HG03565 (cell line): ENCODE data around the gene DOK4.
A peak's percentile ranks its signal among the peaks of the same experiment; 100 is the strongest.
"Not testable (repeated sequence)": the region's sequence is repeated elsewhere in the genome, so short reads cannot be mapped to it uniquely, and the experiment has no call there.

Source experiments
- ATAC-seq: cut with Tn5 transposase; IDR thresholded peaks from one replicate; pipeline ENCODE4 v1.9.1; 2021; ENCODE audit warnings: mild to moderate bottlenecking, moderate library complexity; ENCODE audit not compliant: unreplicated experiment

DOK4 gene

DNA sequence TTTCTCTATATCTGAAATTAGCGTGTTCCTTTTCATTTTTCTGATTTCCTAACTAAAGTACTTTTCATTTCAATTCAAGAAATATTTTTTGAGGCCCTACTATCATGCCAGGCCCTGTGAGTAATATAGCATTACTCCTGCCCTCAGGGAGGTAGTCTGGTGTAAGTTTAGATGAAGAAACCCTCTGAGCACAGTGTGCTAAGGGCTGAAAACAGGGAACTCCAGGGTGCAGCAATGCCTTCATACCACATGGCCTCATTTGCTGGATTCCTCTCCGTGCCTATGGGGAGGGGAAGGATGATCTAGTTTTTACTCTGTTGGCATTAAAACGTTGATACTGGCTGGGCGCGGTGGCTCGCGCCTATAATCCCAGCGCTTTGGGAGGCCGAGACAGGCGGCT, 34.3 kb downstream of the DOK4 start:
- no peak for ATAC-seq

- ATAC-seq, result peak; percentile 91
Observed at GRCh38 chr16:57447186-57447962, 38.9 kb downstream of the DOK4 start, which contains the start of the genes CIAPIN1 and COQ9. CIAPIN1 (minus strand) TSS chr16:57447385; CDS start chr16:57440928, 6,457 bp downstream. COQ9 (plus strand) TSS chr16:57447479; CDS start chr16:57447506, 27 bp downstream.

DNA sequence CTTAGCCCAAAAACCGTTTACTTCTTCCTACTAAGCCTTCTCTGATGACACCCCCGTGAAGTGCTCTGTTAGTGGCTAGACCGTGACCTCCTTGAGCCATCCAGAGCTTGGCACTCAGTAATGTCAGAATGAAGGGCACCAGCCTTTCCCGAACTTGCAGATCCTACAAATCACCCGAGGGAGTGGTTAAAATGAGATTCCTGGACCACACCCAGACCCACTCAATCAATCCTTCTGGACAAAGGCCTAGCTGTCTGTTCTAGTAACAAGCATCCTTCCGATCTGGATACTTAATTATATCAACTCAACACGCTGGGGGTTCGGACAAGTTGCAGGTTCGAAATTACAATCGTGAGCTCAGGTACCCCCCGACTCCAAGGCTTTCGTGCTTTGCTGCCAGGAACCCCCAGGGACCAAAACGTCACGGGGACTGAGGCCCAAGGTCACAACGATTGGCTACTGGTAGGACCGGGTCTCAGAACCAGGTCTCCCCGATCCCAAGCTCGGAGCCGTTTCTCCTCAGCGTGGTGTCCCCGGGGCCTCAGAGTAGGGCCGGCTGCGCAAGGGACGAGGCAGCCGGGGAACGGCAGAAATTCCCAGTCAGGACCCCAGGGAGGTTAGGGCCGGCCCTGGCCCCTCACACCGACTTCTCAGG, 39.6 kb downstream of the DOK4 start:
- peak; percentile 21 for ATAC-seq

DNA sequence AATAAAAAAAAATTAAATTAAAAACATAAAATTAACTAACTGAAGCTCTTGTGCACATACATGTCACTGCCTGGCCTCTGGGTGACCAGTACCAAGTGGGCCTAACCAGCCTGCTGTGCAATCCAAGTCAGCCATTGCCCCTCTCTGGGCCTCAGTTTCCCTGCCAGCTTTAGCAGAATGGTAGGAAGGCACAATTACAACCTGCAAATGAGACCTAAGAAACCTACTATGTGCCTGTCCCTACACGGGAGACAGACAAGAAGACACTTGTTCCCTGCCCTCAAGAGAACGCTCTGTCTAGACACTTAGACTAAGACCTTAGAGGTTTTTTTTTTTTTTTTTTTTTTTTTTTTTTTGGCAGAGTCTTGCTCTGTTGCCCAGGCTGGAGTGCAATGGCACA, 40.8 kb downstream of the DOK4 start:
- no peak for ATAC-seq

GRCh38 chr16:57444711-57445110, 41.6 kb downstream of the DOK4 start:
- ATAC-seq, result no peak

DNA sequence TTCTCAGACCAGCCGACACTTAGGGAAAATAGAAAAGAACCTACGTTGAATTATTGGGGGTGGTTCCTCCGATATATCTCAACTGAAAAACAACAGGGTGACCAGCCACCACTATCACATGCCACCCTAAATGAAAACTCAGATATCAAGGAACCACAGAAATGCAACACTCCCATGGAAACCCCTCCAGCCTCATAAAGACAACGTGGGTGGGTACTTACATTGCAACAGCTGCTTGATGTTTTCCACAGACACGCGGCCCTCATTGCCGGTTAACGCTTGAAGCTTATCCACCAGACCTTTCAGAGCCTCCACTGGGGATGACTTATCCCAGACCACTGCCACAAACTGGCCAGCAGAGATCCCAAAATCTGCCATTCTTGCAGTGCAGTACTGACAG, 45.7 kb downstream of the DOK4 start:
- ATAC-seq, result not testable (repeated sequence)

DNA sequence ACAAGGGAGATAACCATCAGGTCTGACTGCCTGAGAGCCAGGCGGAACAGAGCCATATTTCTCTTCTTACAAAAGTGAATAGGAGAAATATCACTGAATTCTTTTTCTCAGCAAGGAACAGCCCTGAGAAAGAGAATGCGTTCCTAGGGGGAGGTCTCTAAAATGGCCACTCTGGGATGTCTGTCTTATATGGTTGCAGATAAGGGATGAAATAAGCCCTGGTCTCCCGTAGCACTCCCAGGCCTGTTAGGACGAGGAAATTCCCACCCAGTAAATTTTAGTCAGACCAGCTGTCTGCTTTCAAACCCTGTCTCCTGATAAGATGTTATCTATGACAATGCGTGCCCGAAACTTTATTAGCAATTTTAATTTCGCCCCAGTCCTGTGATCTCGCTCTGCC, 46.3 kb downstream of the DOK4 start:
- not testable (repeated sequence) for ATAC-seq

DNA sequence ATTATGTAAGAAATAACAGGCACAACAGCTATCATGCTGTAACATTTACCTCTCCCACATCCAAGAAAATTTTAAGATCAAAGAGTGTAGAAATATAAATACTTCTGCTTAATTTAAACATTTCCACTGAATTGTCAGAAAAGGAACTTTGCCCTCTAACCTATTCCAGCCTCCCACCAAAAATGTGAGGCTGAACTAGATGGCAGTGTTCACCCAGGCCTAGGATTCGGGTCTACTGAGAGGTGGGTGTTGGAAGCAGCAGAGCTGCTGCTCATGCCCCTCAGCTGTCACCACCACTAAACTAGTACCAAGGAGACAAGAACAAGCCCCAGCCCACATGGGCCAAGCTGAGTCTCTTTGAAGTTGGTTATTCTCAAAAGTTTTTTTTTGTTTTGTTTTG, 50.5 kb downstream of the DOK4 start:
- no peak for ATAC-seq

- ATAC-seq, result no peak
Observed at GRCh38 chr16:57434003-57434402, 52.3 kb downstream of the DOK4 start.

DNA sequence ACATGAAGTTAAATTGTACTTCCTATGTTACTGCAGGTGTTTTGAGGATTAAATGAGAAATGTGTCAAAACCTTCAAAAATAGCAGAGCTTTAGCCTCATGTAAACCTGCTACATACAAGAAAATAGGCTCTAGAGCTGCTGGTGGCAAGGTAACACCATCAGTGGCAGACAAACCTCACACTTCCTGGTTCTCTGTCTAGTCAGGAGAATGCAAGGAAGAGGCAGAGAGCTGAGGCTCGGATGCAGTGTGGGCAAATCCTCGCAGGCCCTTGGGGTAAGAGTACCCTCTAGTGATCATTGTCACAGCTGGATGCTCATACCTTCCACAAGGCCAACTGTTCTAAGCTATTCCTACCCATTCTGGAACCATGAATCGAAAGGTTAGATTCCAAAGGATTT, 53.3 kb downstream of the DOK4 start:
- no peak for ATAC-seq

DNA sequence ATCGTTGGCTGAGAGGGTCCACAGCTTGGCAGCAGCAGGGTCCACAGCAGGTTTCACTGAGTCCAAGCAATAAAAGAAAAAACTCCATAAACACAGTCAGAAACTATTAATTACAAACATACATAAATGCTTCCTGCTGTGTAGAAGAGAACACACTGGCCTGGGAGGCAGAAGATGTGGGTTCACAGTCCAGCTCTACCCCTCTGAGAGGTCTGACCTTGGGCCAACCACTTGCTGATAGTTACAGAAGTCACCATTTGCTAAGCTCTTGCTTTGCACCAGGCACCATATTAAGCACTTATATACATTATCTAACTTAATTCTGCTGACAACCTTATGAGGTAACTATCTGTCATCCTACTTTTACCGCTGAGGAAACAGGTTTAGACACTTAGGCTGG, 53.8 kb downstream of the DOK4 start:
- ATAC-seq, result no peak

- no peak for ATAC-seq
Observed at GRCh38 chr16:57430955-57431354, 55.3 kb downstream of the DOK4 start.

DNA sequence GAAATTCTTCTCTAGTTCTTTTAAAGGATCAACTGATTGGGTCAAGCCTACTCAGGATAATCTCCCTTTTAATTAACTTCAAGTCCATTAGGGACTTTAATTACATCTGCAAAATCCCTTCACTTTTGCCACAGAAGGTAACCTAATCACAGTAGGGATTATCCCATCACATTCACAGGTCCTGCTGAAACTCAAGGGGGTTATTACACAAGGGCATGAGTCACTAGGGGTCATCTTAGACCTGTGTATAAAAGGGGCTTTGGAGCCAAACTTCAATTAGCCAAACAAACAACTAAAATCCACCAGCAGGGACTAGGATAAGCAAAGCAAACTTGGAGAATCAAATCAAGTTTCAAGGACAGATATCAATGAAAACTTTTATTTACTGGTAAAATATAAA, 58.5 kb downstream of the DOK4 start:
- ATAC-seq, result no peak

DNA sequence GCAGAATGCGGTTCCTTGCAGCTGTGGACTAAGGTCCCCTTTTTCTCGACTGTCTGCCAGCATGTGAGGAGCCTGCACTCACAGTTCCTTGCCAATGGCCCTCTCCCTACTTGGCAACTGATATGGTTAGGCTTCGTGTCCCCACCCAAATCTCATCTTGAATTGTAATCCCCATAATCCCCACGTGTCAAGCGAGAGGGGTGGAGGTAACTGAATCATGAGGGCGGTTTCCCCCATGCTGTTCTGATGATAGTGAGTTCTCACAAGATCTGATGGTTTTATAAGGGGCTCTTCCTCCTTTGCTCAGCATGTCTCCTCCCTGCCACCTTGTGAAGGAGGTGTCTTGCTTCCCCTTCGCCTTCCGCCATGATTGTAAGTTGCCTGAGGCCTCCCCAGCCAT, 59.0 kb downstream of the DOK4 start:
- no peak for ATAC-seq

DNA sequence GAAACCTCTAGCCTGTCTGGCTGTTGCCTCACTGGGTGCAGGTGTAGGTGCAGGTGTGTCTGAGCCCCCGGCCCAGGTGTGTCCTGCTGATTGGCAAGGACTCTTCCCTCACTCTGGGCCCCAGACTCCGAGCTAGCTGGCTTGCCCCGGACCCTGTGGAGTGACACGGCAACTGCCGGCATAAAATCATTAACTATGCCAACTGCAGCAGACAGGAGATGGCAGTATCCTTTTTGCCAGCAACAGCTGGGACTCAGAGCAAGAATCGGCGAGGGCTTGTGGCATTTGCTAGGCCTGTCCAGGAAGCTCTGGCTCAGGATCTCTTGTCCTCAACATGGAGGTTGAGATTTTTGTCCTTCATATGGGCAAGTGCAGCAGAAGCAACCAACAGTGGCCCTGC, 59.9 kb downstream of the DOK4 start:
- no peak for ATAC-seq

GRCh38 chr16:57424583-57424982, 61.7 kb downstream of the DOK4 start:
- ATAC-seq, result no peak

- ATAC-seq, result no peak
Observed at GRCh38 chr16:57423152-57423551, 63.1 kb downstream of the DOK4 start.

DNA sequence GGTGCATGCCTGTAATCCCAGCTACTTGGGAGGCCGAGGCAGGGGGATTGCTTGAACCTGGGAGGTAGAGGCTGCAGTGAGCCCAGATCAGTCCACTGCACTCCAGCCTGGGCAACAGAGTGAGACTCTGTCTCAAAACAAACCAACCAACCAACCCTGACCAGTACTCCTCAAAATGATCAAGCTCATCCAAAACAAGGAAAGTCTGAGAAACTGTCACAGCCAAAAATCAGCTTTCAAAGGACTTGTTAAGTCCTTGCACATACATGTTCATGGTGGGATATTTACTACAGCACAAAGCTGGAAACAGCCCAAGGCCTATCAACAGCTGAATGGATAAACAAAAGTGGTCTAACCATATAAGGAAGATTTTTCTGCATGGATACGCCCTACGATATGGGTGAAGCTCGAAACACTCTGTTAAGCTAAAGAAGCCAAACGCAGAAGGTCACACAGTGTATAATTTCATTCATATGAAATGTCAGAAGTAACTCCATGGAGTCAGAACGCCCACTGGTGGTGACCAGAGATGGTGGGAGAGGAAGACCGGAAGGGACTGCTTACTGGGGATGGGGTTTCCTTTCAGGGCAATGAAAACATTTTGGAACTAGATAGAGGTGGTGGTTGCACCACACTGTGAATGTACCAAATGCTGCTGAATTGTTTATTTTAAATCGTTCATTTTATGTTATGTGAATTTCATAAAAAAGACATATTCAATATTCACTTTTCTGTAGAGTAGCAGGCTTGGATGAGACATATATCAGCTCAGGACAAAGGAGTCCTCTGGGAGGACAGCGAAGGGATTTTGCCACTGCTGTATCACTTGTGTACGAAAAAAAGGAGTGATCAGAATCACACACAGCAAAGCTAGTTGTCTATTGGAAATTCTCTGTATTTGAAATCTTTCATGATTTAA, 64.0 kb downstream of the DOK4 start:
- no peak for ATAC-seq
